ENCODE measurements around the gene OGA.

Gene OGA

DNA sequence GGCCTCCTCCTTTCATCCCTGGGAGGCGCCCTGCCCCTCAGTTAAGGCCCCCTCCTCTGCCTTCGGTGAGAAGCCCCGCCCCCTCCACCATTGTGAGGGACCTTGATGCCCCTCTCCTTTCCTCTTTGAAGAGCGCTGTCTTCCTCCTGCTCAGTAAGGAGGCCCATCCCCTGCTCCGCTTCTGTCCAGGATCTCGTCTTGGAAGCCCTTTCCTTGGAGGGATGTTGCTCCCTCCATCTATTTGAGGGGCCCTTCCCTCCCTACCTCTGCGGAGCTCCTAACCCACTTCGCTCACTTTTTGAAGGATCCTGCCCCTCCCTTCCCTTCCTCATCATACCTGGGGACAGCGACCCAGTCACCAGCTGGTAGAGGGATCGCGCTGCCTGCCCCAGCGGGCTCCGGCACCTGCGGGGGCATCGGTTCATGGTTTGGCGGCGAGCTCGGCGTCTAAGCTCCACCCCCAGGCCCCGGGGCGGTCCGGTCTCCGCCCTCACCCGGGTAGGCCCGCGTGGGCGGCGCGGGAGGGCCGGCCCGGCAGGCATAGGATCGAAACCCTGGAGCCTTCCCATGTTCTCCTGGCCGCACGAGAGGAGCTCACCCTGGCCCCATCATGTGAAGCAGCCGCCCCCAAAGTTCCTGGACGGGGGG is 21.3 kb upstream of the OGA start:
- peak overlapping the region; percentile 94 for H3K4me2 ChIP-seq (ENCODE audit: low read depth, low read length)

DNA sequence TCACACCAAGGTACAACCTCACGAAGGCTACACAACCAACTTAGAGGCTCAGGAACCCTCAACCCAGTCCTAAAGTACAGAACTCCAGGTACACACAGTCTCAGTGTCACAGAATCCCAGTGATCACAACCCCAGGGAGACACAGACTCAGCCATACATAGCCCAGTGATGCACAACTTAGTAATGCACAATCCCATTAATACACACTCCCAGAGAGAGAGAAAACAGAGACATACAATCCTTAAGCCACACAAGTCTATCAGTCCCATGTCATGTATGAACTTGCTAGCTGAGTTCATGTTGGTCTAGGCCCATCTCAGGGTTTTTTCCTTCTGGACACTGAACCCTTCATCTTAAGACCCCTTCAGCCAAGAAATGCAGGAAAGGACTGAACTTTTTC is 20.8 kb upstream of the OGA start:
- Histone ChIP-seq H3K4me3 (ENCODE audit: low read length) (no peak overlapping the region), H3K4me1 (ENCODE audit: low read length) (no peaks in the 10 kb centered on the region), H3F3A (ENCODE audit: insufficient read depth, low read length) (no peaks in the 10 kb centered on the region), H3K27ac (ENCODE audit: low read length) (no peak overlapping the region), H3K9ac (ENCODE audit: low read length) (no peak overlapping the region), H3K9me2 (replicated peaks; ENCODE audit: insufficient read depth, low read length) (no peaks in the 10 kb centered on the region), H3K36me3 (replicated peaks; ENCODE audit: insufficient read depth, low read length) (no peaks in the 10 kb centered on the region), H4K20me1 (ENCODE audit: insufficient read depth, low read length) (no peaks in the 10 kb centered on the region), H3K79me2 (ENCODE audit: low read length) (no peaks in the 10 kb centered on the region), H3K27me3 (replicated peaks; ENCODE audit: insufficient read depth, low read length) (no peaks in the 10 kb centered on the region), H2AFZ (ENCODE audit: low read length) (no peak overlapping the region), H3K9me3 (replicated peaks; ENCODE audit: insufficient read depth, low read length) (no peaks in the 10 kb centered on the region), H3K4me2 (ENCODE audit: low read depth, low read length) (no peak overlapping the region)
- DNase-seq = no peak
- TF ChIP-seq EZH2 (optimal IDR thresholded peaks at IDR 0.05; ENCODE audit: low read depth, low read length) = no peak
- no peak for TF ChIP-seq EZH2phosphoT487 (IDR thresholded peaks at IDR 0.05; ENCODE audit: low read length)
- TF ChIP-seq, protein P1, sequence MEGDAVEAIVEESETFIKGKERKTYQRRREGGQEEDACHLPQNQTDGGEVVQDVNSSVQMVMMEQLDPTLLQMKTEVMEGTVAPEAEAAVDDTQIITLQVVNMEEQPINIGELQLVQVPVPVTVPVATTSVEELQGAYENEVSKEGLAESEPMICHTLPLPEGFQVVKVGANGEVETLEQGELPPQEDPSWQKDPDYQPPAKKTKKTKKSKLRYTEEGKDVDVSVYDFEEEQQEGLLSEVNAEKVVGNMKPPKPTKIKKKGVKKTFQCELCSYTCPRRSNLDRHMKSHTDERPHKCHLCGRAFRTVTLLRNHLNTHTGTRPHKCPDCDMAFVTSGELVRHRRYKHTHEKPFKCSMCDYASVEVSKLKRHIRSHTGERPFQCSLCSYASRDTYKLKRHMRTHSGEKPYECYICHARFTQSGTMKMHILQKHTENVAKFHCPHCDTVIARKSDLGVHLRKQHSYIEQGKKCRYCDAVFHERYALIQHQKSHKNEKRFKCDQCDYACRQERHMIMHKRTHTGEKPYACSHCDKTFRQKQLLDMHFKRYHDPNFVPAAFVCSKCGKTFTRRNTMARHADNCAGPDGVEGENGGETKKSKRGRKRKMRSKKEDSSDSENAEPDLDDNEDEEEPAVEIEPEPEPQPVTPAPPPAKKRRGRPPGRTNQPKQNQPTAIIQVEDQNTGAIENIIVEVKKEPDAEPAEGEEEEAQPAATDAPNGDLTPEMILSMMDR (IDR thresholded peaks at IDR 0.05; ENCODE audit: low read length) = no peak

More for the DNA sequence above, 21.3 kb upstream of the OGA start:
- no peak for TF ChIP-seq EZH2phosphoT487 (IDR thresholded peaks at IDR 0.05; ENCODE audit: low read length)
- no peak for TF ChIP-seq EZH2 (optimal IDR thresholded peaks at IDR 0.05; ENCODE audit: low read depth, low read length)
- TF ChIP-seq, protein P1 (IDR thresholded peaks at IDR 0.05; ENCODE audit: low read length) = no peak
- H3K79me2 ChIP-seq (ENCODE audit: low read length) = no peaks in the 10 kb centered on the region
- no peaks in the 10 kb centered on the region for H3K9me2 ChIP-seq (replicated peaks; ENCODE audit: insufficient read depth, low read length)
- no peaks in the 10 kb centered on the region for H3F3A ChIP-seq (ENCODE audit: insufficient read depth, low read length)
- no peak for DNase-seq
- no peaks in the 10 kb centered on the region for H4K20me1 ChIP-seq (ENCODE audit: insufficient read depth, low read length)
- H3K4me3 ChIP-seq (ENCODE audit: low read length) = peak overlapping the region; percentile 56
- peak overlapping the region; percentile 36; the same call in 1 of the 2 replicates for H3K9ac ChIP-seq (ENCODE audit: low read length)
- peak overlapping the region; percentile 45 for H2AFZ ChIP-seq (ENCODE audit: low read length)
- H3K9me3 ChIP-seq (replicated peaks; ENCODE audit: insufficient read depth, low read length) = no peaks in the 10 kb centered on the region
- no peaks in the 10 kb centered on the region for H3K36me3 ChIP-seq (replicated peaks; ENCODE audit: insufficient read depth, low read length)
- H3K27ac ChIP-seq (ENCODE audit: low read length) = no peak overlapping the region
- no peaks in the 10 kb centered on the region for H3K4me1 ChIP-seq (ENCODE audit: low read length)
- no peaks in the 10 kb centered on the region for H3K27me3 ChIP-seq (replicated peaks; ENCODE audit: insufficient read depth, low read length)

DNA sequence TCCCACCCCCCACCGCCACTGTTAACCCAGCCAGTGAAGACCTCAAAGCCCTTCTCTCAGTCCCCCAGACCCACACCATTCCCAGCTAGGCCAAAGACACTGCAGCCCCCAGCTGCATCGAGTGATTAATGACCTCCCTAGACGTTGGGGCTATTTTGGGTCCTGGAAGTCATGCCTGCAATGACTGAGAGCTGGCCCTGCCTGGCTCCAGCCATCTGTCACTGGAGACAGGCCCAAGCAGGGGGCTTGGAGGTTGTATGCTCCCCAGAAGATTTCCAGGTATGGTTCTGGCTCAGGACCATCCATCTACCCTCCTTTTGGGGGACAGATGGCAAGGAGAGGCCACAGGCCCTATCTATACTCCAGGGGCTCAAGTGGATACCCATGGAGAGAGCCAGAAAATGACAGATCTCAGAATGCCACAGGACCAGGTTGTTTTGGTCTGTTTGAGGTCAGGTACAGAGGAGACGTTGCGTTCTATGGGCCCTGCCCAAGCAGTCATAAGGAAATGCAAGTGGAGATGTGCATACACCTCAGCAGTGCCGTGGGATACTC is 20.2 kb upstream of the OGA start:
- Histone ChIP-seq H3K4me1 (ENCODE audit: low read length) (no peaks in the 10 kb centered on the region), H3K36me3 (replicated peaks; ENCODE audit: insufficient read depth, low read length) (no peaks in the 10 kb centered on the region), H3K27me3 (replicated peaks; ENCODE audit: insufficient read depth, low read length) (no peaks in the 10 kb centered on the region), H2AFZ (ENCODE audit: low read length) (no peak overlapping the region), H3F3A (ENCODE audit: insufficient read depth, low read length) (no peaks in the 10 kb centered on the region), H3K27ac (ENCODE audit: low read length) (no peak overlapping the region), H3K9ac (ENCODE audit: low read length) (no peak overlapping the region), H4K20me1 (ENCODE audit: insufficient read depth, low read length) (no peaks in the 10 kb centered on the region), H3K9me2 (replicated peaks; ENCODE audit: insufficient read depth, low read length) (no peaks in the 10 kb centered on the region), H3K4me3 (ENCODE audit: low read length) (no peak overlapping the region), H3K79me2 (ENCODE audit: low read length) (no peaks in the 10 kb centered on the region), H3K4me2 (ENCODE audit: low read depth, low read length) (no peak overlapping the region), H3K9me3 (replicated peaks; ENCODE audit: insufficient read depth, low read length) (no peaks in the 10 kb centered on the region)
- TF ChIP-seq, protein P1 (IDR thresholded peaks at IDR 0.05; ENCODE audit: low read length) = no peak
- TF ChIP-seq EZH2phosphoT487 (IDR thresholded peaks at IDR 0.05; ENCODE audit: low read length) (no peak), EZH2 (optimal IDR thresholded peaks at IDR 0.05; ENCODE audit: low read depth, low read length) (no peak)
- no peak for DNase-seq

Data from MM.1S (cell line).